HG02938 (cell line): ENCODE measurements around the gene NTM.

Source experiments
- ATAC-seq: cut with Tn5 transposase; IDR thresholded peaks from one replicate; pipeline ENCODE4 v1.9.1; 2021; ENCODE audit warnings: mild to moderate bottlenecking, moderate library complexity; ENCODE audit not compliant: unreplicated experiment

Gene NTM

DNA sequence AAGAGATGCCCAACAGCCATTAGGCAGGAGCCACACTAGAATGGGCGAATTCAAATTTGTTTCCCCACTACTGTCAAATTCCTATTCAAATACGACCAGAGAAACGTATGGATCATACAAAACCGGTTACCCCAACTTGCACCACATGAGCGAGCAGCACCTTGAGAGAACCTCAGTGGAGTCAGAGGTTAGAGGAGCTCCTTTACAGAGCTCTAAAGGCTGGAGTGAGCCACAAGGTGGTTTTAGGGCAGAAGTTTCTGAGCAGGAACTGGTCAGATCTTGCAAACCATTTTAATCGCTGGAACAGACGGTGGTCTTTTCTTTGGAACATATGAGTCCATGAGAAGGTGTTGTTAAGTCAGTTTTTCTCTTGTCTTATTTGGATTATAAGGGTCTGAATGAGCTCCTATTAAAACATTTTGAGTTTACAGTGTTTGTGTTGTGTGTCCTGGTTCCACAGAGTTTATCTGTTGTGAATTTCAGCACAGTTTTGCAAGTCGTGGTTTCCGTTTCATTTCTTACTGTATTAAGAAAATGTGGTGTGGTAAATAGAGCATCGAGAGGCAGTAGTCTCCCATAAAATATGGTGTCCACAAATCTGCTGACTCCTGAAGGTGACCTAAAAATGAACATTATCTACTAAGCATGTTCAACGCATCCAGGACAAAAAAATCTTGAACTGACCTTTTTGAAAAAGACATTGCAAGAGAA lies 471.7 kb downstream of the NTM start:
- no peak for ATAC-seq

DNA sequence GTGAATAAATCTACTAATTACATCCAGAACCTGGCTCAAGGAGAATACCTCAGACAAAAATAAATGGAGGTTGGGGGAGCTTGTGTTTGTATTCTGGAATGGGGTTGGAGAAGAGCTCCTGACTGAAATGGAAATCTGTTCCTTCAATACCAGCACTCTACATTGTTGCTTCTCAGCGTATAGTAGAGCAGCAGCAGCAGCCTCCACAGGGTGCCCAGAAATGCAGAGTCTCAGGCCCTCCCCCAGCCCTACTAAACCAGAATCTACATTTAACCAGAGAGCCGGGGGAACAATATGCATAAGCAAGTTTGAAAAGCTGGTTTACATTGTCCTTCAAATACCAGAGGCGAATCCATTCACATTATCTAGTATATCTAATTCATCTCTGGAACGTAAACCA lies 474.8 kb downstream of the NTM start:
- ATAC-seq: no peak

DNA sequence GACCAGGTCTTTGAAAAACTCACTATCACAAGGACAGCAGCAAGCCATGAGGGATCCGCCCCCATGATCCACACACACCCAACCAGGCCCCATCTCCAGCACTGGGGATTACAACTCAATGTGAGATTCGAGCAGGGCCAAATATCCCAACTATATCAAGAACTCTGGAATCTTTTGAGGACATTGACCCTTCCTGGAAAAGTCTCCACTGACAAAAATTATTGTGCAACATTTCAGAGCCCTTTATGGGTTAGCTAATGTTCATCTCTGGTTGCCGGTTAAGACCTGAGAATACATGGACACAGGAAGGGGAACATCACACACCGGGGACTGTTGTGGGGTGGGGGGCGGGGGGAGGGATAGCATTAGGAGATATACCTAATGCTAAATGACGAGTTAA lies 479.1 kb downstream of the NTM start:
- ATAC-seq: no peak

DNA sequence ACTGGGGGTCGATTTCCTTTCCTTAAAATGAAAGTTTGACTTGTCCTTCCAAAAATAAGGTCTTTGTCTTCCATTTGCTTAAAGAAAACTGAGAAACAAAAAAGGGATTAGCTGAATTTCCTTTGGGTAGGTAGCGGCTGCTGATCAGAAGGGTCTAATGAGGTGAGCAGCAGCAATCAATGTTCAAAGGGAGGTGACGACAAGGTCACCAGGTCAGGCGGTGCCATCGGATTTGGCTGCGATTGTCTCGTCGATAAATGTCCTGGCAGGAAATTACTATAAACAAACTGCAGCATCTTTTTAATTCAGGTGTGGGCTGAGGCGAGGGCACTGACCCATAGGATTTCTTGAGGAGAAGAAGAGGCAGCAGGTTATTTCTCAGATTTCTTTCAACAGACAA lies 480.1 kb downstream of the NTM start:
- no peak for ATAC-seq

DNA sequence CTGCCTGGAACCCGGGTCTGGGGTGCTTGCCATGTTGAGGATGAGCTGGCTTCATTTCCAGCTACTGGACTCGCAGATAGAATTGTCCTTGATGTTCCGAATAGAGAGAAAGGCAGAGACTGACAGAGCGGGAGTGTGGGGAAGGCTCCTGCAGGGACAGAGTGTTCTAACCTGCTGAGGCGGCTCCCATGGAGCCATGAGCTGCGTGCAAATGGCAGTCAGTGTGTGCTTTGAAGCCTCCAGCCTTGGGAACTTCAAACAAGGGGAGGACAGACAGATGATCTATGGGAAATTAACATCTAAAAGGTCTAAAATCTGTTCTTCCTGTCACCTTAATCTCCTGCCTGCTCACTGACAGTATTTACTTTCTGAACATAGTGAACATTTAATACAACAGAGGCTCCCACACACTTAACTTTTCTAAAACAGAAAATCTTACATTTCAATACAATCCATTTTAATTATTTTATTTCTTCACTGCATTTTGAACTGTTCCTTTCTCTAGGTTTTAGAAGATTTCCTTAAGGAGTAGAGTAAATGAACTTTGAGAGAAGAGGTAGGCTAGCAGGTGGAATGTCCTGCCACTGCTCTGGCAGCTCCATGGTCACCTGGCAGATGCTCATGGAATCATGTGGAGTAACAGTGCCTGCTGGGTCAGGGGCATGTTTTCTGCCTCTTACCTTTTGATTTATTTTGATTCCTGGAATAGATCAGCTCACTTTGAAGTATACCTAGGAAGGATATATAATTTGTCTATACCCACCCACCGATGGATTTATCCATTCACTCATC lies 481.7 kb downstream of the NTM start:
- ATAC-seq: no peak

DNA sequence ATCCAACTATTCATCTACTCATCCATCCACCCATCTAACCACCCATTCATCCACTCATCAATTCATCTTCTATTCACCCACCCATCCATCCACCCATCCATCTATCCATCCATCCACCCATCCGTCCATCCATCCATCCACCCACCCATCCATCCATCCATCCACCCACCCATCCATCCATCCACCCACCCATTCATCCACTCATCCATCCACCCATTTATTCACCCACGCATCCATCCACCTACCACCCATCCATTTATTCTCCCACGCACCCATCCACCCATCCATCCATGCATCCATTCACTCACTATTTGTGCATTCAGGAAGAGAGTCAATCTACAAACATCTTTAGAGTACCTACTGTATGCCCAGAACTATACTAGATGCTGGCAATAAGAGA lies 482.3 kb downstream of the NTM start:
- no peak for ATAC-seq

DNA sequence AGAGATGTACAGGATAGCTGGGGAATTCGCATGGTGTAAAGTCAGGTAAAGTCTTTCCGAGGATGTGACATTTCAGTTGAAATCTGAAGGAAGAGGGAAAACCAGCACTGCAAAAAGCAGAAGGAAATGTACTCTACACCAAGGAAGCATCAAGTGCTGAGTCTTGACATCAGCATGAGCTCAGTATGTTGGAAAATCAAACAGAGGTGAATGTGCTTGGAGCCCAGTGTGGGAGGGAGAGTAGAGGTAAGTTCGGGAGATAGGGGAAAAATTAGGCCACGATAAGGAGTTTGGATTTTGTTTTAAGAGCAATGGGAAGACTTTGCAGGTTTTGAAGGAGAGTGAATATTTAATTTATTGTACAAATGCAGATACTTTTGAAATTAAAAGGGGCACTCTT lies 484.0 kb downstream of the NTM start:
- ATAC-seq: no peak

DNA sequence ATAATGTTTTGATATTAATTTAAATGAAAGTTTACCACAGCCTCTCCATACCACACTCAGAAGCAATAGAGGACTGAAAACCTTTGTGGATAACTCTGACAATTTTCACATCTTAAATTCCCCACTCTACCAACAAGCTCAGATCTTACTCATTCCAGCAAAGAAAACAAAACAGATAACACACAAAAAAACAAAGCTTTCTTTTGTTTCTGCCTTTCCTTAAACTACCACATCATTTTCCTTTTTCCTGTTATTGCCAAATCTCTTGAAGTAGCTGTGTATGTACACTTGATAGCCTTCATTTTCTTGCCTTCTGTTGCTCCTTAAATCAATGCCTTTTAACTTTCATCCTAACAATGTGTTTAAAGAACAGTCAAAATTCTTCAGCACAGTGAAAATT lies 484.9 kb downstream of the NTM start:
- ATAC-seq: no peak

DNA sequence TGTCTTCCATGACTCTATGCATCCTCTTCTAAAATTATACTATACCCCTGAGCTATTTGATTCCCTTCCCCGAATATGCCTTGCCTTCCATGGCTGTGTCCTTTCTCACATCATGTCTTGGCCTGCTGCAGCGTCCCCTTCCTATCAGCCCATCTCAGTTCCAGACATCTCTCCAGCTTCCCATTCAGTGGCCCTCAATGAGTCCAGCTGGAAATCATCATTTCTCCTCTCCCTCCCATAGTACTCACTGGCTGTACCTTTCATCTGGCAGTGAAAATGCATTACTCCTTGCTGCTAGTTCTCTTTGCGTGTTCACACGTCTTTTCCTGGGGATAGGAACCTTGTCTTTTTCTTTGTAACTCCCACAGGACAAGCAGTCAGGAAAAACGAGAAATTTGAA lies 486.8 kb downstream of the NTM start:
- no peak for ATAC-seq

DNA sequence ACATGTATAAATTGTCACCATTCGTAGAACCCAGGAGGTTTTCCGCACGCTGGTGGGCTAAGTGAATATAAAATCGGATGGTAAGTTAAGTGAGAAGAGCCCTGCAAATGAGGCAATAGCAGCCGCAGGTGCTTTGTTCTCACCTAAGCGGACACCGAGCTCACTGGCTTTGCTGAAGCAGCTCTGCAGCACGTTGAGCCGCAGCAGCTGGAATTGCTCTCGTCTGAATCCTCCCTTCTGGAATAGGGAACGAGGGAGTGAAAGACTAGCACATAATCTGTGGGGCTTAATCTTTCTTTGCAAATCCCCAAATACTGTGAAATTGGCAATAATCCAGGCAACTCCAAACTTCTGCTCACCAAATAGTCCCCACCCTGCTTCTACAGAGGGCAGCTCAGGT lies 488.1 kb downstream of the NTM start:
- no peak for ATAC-seq

DNA sequence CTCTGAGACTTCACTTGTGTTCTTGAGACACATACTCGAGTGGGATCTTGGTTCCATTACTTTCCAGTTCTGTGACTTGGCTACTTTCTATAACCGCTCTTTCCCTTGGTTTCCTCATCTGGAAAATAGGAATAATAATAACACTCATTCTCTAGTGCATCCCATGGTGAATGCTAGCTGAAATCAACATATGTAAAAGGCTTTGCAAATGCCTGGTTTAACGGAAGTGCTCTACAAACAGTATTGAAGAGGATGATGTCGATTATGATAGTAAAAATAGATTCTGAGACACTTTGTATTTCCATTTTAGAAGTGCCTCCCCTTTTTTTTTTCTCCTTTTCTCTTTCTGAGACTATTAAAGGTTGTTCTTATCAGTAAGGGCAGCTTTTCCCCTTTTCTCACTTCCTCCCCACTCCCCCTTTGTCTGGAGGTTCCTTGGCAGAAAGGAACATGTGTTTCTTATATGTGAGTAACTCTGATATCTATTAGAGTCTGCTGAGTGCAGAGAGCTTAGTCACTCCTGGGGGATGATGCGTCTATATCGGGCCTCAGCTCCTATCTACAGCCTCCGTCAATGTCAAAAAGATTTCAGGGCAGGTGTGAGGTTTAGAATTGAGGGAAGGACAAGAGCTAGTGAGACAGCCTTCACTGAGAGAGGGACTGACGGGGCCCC lies 489.3 kb downstream of the NTM start:
- no peak for ATAC-seq

DNA sequence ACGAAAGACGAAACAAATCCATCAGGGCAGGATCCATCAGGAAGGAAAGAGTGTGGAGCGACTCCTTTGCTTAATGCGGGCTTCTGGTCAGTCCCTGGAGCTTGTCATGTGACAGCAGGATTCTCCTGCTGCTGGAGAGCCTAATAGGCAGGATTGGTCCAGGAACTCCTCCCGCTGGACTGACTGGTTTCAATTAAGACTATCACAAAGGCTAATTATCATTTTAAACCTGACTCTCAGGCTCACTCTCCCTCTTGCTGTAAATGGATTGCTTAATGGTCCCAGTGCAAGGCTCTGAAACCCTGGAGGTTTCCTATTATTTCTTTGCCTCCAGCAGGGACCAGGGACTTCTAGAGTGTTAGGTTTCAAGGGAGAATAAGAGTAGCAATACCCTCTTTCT lies 493.8 kb downstream of the NTM start:
- ATAC-seq: no peak

DNA sequence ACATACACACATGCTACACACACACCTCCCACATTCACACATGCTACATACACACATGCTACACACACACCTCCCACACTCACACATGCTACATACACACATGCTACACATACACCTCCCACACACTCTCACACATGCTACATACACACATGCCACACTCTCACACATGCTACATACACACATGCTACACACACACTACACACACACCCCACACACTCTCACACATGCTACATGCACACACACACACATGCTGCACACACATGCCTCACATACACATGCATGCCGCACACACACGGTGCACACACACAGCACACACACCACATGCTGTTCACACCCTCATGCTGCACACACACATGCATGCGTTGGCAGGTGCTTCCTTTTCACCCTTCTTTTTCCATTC lies 495.4 kb downstream of the NTM start:
- ATAC-seq: no peak

DNA sequence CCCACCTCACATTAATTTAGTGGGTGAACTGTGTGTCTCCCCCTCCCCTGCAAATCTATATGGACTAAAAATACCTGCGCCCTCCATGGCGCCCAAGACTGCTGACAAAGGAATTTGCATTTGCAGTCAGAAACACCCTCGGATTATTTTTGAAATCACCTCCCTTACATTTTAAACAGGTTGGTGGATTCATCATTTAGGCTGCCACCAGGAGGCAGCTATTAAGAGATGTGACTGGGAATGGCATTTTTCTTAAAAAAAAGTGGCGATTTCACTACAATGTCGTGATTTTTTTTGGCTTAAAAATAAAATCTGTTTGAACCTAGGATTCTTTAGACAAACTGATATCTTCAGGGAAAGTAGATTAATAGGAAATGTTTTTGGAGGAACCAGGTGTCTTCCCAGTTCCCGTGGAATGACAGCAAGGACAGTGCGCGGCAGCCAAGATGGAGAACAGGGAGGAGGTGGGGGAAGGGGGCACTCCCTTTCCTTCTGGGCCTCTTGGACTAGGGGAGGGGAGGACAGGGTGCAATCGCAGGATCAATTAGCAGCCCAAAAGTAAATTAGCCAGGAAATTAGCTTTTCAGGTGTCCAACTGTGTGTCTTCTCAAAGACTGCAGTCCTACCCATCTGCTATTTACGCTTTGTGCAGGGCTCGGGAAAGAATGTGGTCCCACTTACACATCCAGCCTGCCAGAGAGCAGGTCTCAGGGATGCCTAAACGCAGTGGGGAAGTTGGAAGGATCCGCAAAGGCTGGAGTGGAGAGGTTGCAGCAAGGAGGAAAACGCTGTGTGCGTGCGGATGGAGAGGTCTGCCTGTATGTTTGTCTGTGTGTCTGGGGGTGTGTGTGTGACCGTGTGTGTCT lies 496.4 kb downstream of the NTM start:
- ATAC-seq: no peak

DNA sequence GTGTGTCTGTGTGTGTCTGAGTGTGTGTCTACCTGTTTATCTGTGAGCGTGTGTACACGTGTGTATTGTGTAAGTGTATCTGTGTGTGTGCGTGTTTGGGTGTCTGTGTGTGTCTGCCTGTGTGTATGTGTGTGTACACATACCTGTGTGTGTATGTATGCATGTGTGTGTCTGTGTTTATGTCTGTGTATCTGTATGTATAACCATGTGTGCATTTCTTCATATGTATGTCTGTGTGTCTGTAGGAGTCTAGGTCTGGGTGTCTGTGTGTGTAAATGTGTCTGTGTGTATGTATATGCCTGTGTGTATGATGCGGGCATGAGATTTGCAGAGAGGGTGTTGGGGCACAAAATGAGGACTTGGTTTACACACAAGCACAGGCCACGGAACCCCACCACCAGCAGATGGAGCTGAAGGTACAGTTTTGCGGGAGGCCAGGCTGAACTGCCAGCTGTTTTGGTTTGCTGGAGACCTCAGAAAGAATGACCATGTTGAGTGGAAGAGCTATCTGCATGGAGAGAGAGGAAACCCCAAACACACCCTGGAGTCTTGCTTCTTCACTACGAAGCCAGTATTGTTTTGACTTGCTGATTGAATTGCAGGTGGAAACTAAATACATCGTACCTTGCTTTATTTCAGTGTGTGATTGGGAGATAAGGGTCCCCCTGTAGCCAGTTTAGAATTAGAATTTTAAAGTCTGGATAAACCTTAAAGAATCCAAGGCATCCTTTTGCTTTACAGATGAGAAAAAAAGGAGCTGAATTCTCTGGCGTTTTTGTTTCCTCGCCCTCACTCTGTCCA lies 497.2 kb downstream of the NTM start:
- ATAC-seq: peak; percentile 90

DNA sequence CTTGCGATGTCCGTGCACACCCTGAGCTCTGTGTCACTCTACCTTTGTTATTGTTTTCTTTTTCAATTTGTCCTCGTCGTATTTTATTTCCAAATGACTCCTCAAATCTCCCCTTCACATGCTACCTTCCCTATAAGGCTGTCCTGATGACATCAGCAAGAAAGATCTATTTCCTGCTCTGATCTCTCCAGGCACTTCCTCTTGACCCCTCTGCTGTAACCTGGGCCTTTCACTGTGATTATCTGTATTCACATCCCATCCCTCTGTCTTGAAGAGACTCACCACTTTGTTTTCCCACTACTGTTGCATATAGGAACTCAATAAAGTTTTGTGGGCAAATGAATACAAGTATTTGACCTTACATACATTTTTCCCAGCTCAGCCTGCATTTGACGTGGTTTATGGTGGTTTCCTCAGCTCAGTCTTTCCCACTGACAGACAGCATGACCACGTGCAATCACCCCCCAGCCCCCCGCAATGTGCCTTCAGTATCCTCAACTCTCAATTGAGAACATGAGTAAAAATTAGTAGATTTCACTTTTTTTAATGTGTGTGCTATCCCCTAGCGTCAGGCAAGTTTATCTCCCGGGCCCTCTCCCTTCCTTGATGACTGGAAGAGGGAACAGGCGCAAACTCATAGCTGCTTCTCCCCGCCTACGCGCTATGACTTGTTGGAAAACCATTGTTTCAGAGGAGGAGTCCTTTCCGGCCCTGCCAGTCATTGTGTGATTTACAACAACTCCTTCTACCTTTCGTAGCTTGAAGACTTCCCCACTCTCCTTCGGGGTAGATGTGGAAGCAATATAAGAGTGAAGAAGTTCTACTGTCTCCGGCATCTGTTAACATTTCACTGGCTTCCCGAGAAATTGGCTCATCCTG lies 498.5 kb downstream of the NTM start:
- ATAC-seq: no peak

DNA sequence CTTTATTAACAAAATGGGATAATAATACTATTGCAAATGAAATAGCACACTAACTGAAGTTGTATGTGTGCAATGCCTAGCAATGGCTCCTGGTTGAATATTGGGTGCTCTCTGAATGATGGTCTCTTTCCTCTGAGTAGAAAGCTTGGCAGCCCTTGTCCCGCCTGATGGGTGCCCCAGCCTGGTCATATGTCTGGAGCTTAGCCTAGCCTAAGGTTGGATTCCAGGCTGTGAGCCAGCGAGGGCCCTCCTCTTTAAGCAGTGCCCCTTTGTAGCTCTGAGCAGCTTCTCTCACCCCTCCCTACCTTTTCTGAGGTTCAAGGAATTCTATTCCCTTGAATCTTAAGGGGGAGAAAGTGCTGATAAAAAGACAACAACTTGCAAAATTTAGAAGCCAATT lies 499.9 kb downstream of the NTM start:
- no peak for ATAC-seq

DNA sequence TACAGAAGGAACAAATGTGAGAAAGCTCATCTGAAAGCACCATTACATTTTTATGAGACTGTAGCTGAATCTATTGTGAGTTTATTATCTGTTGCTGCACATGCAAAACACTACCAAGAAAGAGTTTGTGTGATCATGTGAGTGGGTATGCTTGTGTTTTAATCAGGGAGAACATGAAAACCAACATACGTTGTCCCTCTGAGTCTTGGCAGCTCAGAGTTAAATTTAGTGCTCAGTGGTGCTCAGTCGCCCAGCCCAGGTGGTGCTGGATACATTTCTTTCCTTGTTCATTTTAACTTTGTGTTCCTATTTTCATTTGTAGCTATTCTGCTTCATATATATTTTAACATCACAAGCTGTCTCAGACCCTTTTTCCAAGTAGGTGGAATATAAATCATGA lies 500.6 kb downstream of the NTM start:
- no peak for ATAC-seq

DNA sequence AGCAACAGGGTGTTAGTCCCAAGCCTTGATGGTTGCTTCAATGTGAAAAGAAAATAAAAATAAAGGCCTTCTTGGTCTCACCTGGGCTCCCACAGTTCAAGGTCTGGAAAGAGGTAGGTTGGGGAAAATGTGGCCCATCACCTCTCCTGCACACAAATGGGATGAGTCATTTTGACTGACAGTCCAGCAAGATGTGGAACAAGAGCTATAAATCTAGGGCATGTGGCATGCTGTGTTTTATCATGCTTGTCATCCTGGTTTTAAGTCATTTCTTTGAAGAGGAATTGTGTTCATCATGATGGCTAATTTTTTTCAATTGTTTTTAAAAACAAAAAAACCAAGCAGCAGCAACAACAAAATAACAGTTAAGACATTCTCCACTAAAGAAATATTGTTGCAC lies 503.7 kb downstream of the NTM start:
- ATAC-seq: no peak
